Myocyte (in vitro differentiated cells): ENCODE results near the gene SEMA3B. TPM values are rescaled to one million over a fixed set of nuclear protein-coding genes. Genes with fewer than 3 reads are reported as not detected.
A peak's percentile ranks its signal among the peaks of the same experiment; 100 is the strongest.
"Not testable (repeated sequence)": the region's sequence is repeated elsewhere in the genome, so short reads cannot be mapped to it uniquely, and the experiment has no call there.

Source experiments
- DNase-seq: peaks from one replicate; pipeline ENCODE4 v3.0.0-alpha.2; 2012; ENCODE audit warnings: low read depth
- total RNA-seq: library from RNA; depleted of rRNA; stranded (reverse); fragments of >200 nt; gene quantifications from 2 replicates; pipeline ENCODE4 v1.2.3, GENCODE V29; 2014

Gene SEMA3B
- total RNA-seq, 1 donor from 2014 or later: 8.3 TPM

DNA sequence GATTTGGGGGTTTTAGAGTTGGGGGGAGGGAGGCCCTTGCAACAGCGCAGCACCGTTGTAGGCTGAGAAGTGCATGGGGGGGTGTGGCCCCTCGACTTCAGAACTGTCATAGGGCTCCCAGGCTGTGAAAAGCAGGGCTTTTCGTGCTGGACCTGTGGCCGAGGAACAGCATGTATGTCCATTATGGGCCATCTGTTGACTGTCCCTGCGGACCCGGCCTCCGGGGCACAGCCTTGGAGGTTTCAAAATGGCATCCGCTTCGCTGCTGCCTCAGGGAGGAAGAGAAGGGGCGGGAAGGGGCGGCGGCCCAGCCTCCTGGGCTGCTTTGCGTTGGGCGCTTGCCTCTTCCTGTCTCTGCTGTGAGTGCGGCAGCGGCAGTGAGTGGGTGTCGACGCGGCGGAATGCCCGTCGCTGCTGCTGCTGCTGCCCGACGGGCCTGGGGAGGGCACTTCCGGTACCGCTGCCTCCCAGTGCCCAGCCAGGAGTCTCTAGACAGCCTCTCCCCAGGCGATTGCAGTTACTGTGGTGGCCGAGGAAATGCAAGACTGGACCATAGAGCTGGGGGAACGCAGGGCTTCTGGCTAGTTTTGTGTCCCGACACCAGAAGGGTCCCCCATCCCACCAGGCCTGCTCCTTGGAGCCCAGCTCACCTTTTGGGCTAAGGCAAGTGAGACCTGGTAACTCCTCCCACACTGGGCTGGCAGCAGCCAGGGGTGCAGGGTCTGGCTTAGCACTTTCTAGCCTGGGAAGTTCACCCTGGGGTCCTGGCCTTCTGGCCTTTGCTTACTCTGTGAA, 31.0 kb upstream of the SEMA3B start:
- DNase-seq: peak; percentile 78

DNA sequence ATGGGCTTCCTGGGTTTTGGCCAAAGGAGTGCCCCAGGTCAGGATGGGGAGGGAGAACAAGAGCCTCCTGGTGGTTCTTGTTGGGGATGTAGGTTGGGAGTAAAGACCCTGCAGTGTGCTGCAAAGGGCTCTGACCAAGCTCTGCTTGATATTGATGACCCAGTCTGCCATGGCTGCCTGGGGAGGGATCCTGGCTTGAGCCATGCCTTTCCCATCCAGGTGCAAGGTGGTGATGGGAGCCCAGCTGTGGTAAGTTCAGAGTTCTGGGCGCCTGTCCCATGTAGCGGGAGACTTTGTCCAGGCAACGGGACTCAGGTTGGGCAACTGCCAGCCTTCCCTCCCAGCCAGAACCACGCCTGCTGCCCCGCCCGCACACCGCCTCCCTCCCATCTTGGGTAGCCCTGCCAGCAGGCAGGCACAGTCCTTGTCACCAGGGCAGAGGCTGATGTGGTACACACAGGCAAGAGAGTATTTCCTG, 30.4 kb upstream of the SEMA3B start:
- peak; percentile 70 for DNase-seq

DNA sequence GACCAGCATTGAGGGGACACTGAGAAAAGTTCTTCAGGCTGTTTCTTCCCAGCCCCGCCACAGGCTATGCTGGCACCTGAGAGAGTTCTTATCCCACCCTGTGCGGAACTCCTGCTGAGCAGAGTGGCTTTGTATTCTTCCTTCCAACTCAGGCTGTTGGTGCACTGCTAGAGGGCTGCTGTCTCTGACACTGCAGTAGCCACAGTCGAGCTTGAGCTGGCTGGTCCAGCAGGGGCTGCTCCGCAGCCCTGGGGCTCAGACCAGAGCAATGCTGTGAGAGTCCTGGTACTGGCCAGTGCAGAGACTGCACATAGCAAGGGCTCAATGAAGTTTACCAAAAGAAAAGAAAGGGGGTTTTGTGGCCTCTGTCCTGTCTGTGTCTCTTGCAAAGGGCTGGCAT, 29.3 kb upstream of the SEMA3B start:
- no peak for DNase-seq

DNA sequence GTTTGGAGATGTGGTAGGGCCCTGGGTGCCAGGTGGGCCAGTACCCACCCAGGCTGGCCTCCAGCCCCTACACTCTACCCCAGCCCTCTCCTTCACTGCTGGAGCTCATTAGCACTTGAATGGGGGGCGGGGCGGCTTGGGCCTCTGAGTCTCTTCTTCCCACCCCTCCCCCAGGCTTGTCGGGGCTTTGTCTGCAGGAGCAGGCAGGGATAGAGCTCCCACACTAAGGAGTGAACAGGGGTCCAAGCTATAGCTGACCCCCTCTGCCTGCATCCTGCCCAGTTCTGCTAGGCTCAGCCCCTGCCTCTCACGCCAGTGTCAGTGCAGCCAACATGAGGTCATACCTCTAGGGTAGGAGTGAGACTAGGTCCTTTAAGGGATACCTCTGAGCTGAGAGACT, 27.8 kb upstream of the SEMA3B start:
- DNase-seq: no peak

GRCh38 chr3:50241713-50242380, 27.1 kb upstream of the SEMA3B start:
- no peak for DNase-seq

DNA sequence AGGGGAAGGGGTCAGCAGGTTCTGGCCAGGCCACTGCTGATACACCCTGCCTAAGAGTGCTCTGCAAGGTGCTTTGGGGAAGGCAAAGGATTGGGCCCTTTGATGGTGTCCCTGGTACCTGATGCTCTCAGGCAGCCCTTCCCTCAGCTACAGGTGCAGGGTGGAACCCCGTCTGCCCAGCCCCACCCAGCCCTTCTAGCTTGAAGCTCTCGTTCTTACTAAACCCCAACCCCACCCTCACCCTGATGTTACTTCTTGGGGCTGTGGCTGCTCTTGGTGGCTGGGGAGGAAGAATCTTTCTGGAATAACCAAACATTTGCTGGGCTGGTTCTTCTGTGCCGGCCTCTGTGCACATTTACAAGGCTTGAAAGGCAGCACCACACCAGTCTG, 26.6 kb upstream of the SEMA3B start:
- no peak for DNase-seq

DNA sequence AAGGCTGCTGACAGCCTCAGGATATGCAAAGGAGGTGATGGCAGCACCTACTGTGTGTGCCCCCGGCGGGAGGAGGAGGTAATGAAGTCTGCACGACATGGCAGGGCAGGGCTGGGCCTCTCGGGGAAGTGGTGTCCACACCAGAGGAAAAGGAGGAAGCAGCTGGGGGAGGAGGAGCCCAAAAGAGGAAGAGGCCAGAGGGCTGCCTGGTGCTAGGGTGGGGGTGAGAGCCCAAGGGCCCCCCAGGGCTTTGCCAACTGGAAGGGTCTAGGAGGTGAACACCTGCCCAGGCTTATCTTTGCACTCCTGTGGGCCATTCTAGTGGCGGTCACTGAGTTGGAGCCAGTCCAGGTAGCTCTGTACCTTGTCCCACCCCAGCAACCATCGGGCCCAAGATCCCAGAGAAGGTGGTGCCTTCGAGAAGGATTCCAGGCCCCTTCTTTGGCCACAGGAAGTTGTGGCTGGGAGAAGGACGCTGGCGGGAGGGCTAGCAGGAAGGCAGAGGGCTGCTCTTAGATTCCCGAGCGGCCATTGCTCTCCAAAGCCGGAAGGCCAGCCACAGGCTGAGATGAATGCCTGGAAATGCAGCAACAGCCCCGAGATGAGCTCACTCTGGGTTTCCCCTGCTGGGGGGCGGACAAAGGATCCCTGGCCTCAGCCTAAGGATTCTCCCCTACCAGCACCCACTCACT, 25.9 kb upstream of the SEMA3B start:
- no peak for DNase-seq

- no peak for DNase-seq
Observed at GRCh38 chr3:50243543-50243895, 25.4 kb upstream of the SEMA3B start.

DNA sequence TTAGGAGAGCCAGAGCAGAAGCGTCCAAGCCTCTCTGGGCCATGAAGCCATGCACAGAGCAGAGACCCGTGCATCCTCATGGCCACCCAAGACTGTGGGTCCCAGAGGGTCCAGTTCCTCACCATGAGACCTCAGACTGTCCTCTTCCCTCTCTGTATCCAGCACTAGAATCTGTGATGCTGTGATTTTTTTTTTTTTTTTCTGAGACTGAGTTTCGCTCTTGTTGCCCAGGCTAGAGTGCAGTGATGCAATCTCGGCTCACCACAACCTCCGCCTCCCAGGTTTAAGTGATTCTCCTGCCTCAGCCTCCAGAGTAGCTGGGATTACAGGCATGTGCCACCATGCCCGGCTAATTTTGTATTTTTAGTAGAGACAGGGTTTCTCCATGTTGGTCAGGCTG, 24.1 kb upstream of the SEMA3B start:
- DNase-seq: not testable (repeated sequence)

DNA sequence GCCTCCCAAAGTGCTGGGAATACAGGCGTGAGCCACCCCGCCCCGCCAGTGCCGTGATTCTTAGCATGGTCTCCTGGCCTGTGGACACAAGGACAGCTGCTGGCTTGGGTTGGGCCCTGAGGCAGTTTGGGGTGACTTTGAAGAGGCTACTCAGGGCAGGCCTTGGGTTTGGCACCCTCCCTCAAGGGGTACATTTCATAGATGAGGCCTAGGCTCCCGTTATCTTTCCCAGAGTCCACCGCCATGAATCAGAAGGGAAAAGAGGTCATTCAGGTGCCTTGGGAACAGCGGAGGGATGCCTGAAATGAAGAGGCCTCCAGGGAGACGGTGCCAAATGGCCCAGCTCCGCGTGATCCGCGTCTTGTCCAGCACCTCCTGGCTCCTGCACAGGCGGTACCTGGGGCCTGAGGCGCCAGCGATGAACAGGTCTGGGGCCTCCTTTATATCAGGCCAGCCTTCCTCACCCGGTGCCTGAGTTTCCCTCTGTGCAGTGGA, 23.6 kb upstream of the SEMA3B start:
- peak; percentile 46 for DNase-seq

DNA sequence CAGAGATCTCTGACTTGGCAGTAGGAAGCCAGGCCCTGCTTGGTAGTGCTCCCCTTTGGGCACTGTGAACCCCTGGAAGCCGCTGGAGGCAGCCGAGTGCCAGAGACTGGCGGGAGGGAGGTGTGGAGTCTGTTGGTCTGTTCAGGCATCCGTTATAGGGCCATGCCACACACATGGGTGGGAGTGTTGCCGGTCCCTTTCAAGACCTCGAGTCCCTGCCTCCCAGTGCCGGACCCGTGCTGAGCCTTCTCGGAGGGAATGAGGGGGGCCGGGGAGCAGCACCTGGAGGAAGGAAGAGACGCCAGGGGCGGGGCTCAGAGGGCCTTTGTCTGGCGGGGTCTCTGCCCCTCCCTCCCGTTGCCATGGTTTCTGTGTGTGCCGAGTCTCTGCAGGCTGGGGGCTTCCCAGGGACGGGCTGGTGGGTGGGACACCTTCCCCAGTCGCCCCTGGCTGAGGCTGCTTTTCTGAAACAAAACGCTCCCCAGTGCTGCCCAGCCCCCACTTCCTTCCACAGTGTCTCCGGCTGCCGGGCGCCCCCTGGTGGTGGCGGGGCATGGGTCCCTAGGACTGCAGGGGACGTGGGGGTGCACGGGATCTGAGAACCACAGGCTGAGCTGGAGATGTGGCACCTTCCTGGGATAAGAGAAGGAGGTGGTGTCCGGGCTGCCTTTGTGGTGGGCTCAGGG, 23.0 kb upstream of the SEMA3B start:
- peak; percentile 94 for DNase-seq

DNA sequence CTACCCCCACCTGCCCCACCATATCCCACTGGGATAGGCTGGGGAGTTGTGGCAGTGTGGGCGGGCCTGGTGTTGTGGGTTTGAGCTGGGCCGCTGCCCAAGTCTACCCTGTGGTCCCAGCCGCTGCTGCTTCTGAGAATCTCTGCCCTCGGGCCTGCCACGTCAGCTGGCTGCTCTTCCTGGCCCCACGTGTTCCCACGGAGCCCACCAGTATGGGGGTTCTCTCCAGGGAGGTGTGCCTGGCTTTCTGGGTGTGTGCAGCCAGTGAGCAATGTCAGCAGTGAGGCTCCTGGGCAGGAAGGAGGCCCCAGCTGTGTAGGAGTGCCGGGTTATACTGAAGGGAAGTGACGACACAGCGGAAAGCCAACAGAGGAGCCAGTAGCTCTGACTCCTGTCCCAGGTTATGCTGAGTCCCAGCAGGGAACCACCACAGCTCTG, 22.4 kb upstream of the SEMA3B start:
- DNase-seq: peak; percentile 95

GRCh38 chr3:50248387-50248786, 20.6 kb upstream of the SEMA3B start:
- DNase-seq: peak; percentile 67

DNA sequence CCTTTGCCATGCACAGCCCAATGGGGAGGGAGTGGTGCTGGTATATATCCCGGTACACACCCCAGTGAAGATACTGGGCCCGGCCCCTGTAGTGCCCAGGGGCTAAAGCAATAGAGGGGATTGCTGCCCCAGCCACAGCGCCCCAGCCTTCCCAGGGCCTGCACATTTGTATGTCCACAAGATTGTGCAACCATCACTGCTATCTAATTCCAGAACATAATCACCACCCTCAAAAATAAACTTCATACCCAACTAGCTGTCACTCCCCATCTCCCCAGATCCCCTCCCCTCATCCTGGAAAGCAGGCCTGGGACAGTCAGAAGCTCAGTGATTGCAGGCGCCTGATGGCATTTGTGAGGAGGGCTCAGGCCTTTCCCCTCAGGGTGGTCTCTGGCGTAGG, 19.5 kb upstream of the SEMA3B start:
- no peak for DNase-seq

- DNase-seq: no peak
Observed at GRCh38 chr3:50250514-50250913, 18.4 kb upstream of the SEMA3B start.

- no peak for DNase-seq
Observed at GRCh38 chr3:50251220-50251619, 17.7 kb upstream of the SEMA3B start.

GRCh38 chr3:50254577-50255250, 14.2 kb upstream of the SEMA3B start:
- DNase-seq: no peak

GRCh38 chr3:50255251-50255615, 13.7 kb upstream of the SEMA3B start:
- DNase-seq: no peak

- DNase-seq: no peak
Observed at GRCh38 chr3:50256978-50257890, 11.7 kb upstream of the SEMA3B start.
